Measurements from ENCODE around the gene PALM2AKAP2.
"Not testable (repeated sequence)": the region's sequence is repeated elsewhere in the genome, so short reads cannot be mapped to it uniquely, and the experiment has no call there.

Gene PALM2AKAP2

GRCh38 chr9:109811876-109812275 is 31.9 kb downstream of the PALM2AKAP2 start:
- no peak for DNase-seq

- no peak for DNase-seq
These were observed 32.3 kb downstream of the PALM2AKAP2 start for GRCh38 chr9:109812331-109812730.

- no peak for DNase-seq
These were observed 32.9 kb downstream of the PALM2AKAP2 start for GRCh38 chr9:109812818-109813281.

GRCh38 chr9:109813303-109813702 is 33.3 kb downstream of the PALM2AKAP2 start:
- DNase-seq: no peak

- no peak for DNase-seq
These were observed 33.8 kb downstream of the PALM2AKAP2 start for GRCh38 chr9:109813829-109814228.

GRCh38 chr9:109815366-109815947 is 35.5 kb downstream of the PALM2AKAP2 start:
- DNase-seq: no peak

GRCh38 chr9:109816490-109816889 is 36.5 kb downstream of the PALM2AKAP2 start:
- DNase-seq: no peak

- no peak for DNase-seq
These were observed 37.3 kb downstream of the PALM2AKAP2 start for GRCh38 chr9:109817146-109817845.

GRCh38 chr9:109817846-109818472 is 38.0 kb downstream of the PALM2AKAP2 start:
- DNase-seq: no peak

GRCh38 chr9:109821711-109822110 is 41.7 kb downstream of the PALM2AKAP2 start:
- no peak for DNase-seq

GRCh38 chr9:109825383-109825782 is 45.4 kb downstream of the PALM2AKAP2 start:
- DNase-seq: not testable (repeated sequence)

GRCh38 chr9:109826559-109826958 is 46.6 kb downstream of the PALM2AKAP2 start:
- DNase-seq: no peak

- no peak for DNase-seq
These were observed 48.3 kb downstream of the PALM2AKAP2 start for GRCh38 chr9:109828254-109828653.

All from DMS79 treated with DMSO at 0.1 percent for 48 hours (cell line).